Activated CD4-positive, alpha-beta T cell treated with anti-CD3 and anti-CD28 coated beads, Interleukin-2, amount 10 ng/mL, durations not matched to agents 7 days and 5 days (primary cell): Measurements from ENCODE around the gene SUSD6. TPM values are rescaled to one million over a fixed set of nuclear protein-coding genes. Genes with fewer than 3 reads are reported as not detected.

Source experiments
- CTCF ChIA-PET: fragments of 350-600 bp; sonication (Branson Sonifier 250); formaldehyde crosslinking; loops from one replicate; lab custom pipeline; 2021; ENCODE audit warnings: antibody characterized with exemption; lab: Charles Lee
- POLR2A ChIA-PET: fragments of 350-600 bp; sonication (Branson Sonifier 250); formaldehyde crosslinking; loops from one replicate; lab custom pipeline; 2021; ENCODE audit warnings: antibody characterized with exemption; lab: Charles Lee
- DNase-seq: peaks from one replicate; pipeline ENCODE4 v3.0.0-alpha.2; 2020
- H3K27ac Mint-ChIP-seq: one replicate; pipeline ENCODE4 v1.8.0; 2021; ENCODE audit warnings: mild to moderate bottlenecking, moderate library complexity, mixed read lengths
- H3K27me3 Mint-ChIP-seq: one replicate; pipeline ENCODE4 v1.8.0; 2021; ENCODE audit warnings: mixed read lengths
- H3K36me3 Mint-ChIP-seq: one replicate; pipeline ENCODE4 v1.8.0; 2021; ENCODE audit warnings: low read depth, mixed read lengths
- H3K4me1 Mint-ChIP-seq: one replicate; pipeline ENCODE4 v1.8.0; 2021; ENCODE audit warnings: mixed read lengths
- H3K4me3 Mint-ChIP-seq: one replicate; pipeline ENCODE4 v1.8.0; 2021; ENCODE audit warnings: mild to moderate bottlenecking, moderate library complexity, mixed read lengths
- H3K9me3 Mint-ChIP-seq: one replicate; pipeline ENCODE4 v1.8.0; 2021; ENCODE audit warnings: mixed read lengths
- total RNA-seq, 2 experiments: library from RNA; stranded (reverse); gene quantifications; one replicate each; pipeline ENCODE4 v1.2.3, GENCODE V29; 2021

SUSD6 gene
- total RNA-seq, 2 experiments from 2014 or later, result 42.6 to 45.0 TPM

- Mint-ChIP-seq H3K9me3 (no peaks in the 10 kb centered on the region), H3K4me3 (no peak overlapping the region), H3K27me3 (no peaks in the 10 kb centered on the region), H3K27ac (peak overlapping the region; percentile 59), H3K36me3 (peaks cover 62% of the 10 kb centered on the region), H3K4me1 (peaks cover 88% of the 10 kb centered on the region)
- ChIA-PET CTCF (interaction anchor here (1.0 to 2.3 kb wide), 4 partner anchors 12 to 32 kb away, joined by 3 to 9 read pairs (median 3); no protein-coding TSS in a partner anchor), POLR2A (no interaction called here)
- no peak for DNase-seq
These were observed 49.8 kb downstream of the SUSD6 start for GRCh38 chr14:69661194-69661537.

DNA sequence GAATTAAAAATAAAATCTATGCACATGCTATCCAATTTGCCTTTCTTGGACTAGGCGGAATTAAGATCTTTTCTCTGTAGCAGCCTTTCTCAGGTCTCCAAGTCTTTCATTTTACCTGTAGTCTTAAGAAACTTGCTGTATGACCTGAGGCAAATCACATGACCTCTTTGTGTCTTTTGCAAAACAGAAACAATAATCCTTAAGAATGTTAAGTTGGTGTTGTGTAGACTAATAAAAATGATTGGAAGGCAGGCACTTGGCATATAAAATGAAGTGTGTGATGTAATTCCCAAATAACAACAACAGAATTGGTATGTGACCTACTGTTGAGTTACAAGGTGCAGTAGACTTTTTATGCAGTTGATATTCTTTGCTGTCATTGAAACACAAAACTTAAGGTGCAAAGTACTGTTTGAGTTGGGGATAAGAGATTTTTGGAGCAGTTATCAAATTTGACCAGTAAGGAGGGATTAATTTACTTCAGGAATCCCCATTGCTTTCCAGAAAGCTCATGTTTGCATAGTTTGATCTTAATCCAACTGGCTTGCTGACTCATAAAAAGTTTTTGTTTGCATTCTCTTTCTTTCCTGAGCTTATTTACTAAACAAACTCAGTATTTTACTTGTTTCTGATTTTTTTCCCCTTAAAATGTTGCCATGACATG lies 51.4 kb downstream of the SUSD6 start:
- H3K4me1 Mint-ChIP-seq, result peaks cover 89% of the 10 kb centered on the region
- peaks cover 5% of the 10 kb centered on the region for H3K9me3 Mint-ChIP-seq
- POLR2A ChIA-PET, result no interaction called here
- H3K27me3 Mint-ChIP-seq, result no peaks in the 10 kb centered on the region
- H3K4me3 Mint-ChIP-seq, result no peak overlapping the region
- CTCF ChIA-PET, result interaction anchor here (0.8 kb wide), 1 partner anchor 11 kb away, joined by 4 read pairs; no protein-coding TSS in a partner anchor
- peaks cover 73% of the 10 kb centered on the region for H3K36me3 Mint-ChIP-seq
- no peak overlapping the region for H3K27ac Mint-ChIP-seq
- no peak for DNase-seq

- no peaks in the 10 kb centered on the region for H3K27me3 Mint-ChIP-seq
- ChIA-PET CTCF (interaction anchor here (0.8 to 3.4 kb wide), 2 partner anchors 10 to 11 kb away, joined by 4 to 22 read pairs; no protein-coding TSS in a partner anchor), POLR2A (no interaction called here)
- no peak overlapping the region for H3K4me3 Mint-ChIP-seq
- no peak overlapping the region for H3K27ac Mint-ChIP-seq
- H3K4me1 Mint-ChIP-seq, result peaks cover 88% of the 10 kb centered on the region
- no peak for DNase-seq
- H3K9me3 Mint-ChIP-seq, result peaks cover 6% of the 10 kb centered on the region
- H3K36me3 Mint-ChIP-seq, result peaks cover 72% of the 10 kb centered on the region
These were observed 51.9 kb downstream of the SUSD6 start for GRCh38 chr14:69663300-69663643.

- ChIA-PET CTCF (interaction anchor here (3.4 kb wide), 1 partner anchor 10 kb away, joined by 22 read pairs; no protein-coding TSS in a partner anchor), POLR2A (no interaction called here)
- H3K27me3 Mint-ChIP-seq, result no peaks in the 10 kb centered on the region
- DNase-seq, result no peak
- H3K9me3 Mint-ChIP-seq, result peaks cover 10% of the 10 kb centered on the region
- H3K4me1 Mint-ChIP-seq, result peaks cover 86% of the 10 kb centered on the region
- H3K27ac Mint-ChIP-seq, result no peak overlapping the region
- H3K36me3 Mint-ChIP-seq, result peaks cover 70% of the 10 kb centered on the region
- no peak overlapping the region for H3K4me3 Mint-ChIP-seq
These were observed 52.9 kb downstream of the SUSD6 start for GRCh38 chr14:69664265-69664664.

DNA sequence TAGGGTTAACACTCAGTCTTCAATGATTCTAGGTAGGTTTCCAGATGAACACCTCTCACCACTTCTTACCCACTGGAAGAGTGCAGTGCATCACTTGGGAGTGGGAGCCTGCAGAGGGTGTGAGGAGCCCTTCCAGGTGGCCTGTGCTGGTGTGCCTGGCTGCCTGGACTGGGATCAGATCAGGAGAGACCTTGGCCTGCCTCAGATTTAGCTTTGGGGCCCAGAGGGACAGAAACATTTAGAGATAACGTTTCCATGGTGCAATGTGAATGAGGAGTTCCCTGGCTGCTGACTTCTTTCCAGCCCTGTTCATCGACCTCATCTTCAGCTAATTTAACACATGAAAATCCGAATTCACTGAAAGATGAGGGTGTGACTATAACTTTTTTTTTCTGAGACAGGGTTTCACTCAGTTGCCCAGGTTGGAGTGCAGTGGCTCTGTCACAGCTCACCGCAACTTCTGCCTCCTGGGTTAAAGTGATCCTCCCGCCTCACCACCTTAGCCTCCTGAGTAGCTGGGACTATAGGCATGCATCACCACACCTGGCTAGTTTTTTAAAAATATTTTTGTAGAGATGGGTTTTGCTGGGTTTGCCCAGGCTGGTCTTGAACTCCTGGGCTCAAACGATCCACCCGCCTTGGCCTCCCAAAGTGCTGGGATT lies 53.6 kb downstream of the SUSD6 start:
- no peaks in the 10 kb centered on the region for H3K27me3 Mint-ChIP-seq
- DNase-seq, result no peak
- peaks cover 67% of the 10 kb centered on the region for H3K36me3 Mint-ChIP-seq
- no peak overlapping the region for H3K4me3 Mint-ChIP-seq
- no peak overlapping the region for H3K27ac Mint-ChIP-seq
- H3K4me1 Mint-ChIP-seq, result peaks cover 89% of the 10 kb centered on the region
- H3K9me3 Mint-ChIP-seq, result peaks cover 11% of the 10 kb centered on the region
- POLR2A ChIA-PET, result no interaction called here
- CTCF ChIA-PET, result interaction anchor here (1.4 to 3.4 kb wide), 2 partner anchors 9 to 33 kb away, joined by 4 to 22 read pairs; no protein-coding TSS in a partner anchor

DNA sequence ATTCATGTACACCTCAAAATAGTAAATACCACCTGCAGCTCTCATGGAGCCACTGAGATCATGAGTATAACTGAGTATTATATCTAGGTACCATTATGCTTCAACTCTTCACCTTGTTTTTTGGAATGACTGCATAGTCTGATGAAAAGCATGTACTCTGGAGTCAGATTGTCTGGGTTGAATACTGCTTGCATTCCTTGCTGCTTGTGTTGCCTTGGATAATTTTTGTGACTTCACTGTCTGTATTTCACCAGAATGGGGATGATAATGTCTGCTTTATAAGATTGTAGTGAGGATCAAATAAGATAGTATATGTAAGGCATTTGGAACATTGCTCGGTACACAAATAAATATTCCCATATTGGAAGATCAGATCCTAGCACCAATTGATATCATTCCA lies 54.2 kb downstream of the SUSD6 start:
- ChIA-PET CTCF (interaction anchor here (1.1 to 3.4 kb wide), 3 partner anchors 8 to 45 kb away, joined by 3 to 22 read pairs (median 4); no protein-coding TSS in a partner anchor), POLR2A (no interaction called here)
- no peak overlapping the region for H3K27ac Mint-ChIP-seq
- no peaks in the 10 kb centered on the region for H3K27me3 Mint-ChIP-seq
- H3K9me3 Mint-ChIP-seq, result peaks cover 11% of the 10 kb centered on the region
- H3K4me3 Mint-ChIP-seq, result no peak overlapping the region
- H3K4me1 Mint-ChIP-seq, result peaks cover 89% of the 10 kb centered on the region
- H3K36me3 Mint-ChIP-seq, result peaks cover 67% of the 10 kb centered on the region
- no peak for DNase-seq

DNA sequence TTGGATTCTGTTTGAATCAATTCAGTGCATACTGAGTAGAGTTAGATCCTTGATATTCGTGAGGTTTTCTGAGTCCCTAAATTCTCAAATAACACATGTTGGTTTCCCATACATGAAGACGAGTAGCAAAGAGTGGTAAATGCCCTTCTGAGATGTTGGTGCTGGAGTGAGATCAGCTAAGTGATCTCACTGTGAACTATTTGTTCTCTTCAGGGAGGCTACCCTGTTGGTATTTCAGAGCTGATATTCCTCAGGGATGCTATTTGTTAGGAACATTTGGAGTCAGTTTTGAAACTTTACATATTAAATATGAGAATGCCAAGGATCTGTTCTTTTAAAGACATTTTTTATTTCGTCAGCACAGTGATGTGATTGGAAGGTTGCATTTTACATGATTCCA lies 54.7 kb downstream of the SUSD6 start:
- peaks cover 11% of the 10 kb centered on the region for H3K9me3 Mint-ChIP-seq
- no peak overlapping the region for H3K4me3 Mint-ChIP-seq
- H3K27me3 Mint-ChIP-seq, result no peaks in the 10 kb centered on the region
- ChIA-PET CTCF (interaction anchor here (0.8 to 3.4 kb wide), 4 partner anchors 8 to 60 kb away, joined by 3 to 22 read pairs (median 4); no protein-coding TSS in a partner anchor), POLR2A (no interaction called here)
- peaks cover 67% of the 10 kb centered on the region for H3K36me3 Mint-ChIP-seq
- peaks cover 89% of the 10 kb centered on the region for H3K4me1 Mint-ChIP-seq
- no peak overlapping the region for H3K27ac Mint-ChIP-seq
- no peak for DNase-seq

DNA sequence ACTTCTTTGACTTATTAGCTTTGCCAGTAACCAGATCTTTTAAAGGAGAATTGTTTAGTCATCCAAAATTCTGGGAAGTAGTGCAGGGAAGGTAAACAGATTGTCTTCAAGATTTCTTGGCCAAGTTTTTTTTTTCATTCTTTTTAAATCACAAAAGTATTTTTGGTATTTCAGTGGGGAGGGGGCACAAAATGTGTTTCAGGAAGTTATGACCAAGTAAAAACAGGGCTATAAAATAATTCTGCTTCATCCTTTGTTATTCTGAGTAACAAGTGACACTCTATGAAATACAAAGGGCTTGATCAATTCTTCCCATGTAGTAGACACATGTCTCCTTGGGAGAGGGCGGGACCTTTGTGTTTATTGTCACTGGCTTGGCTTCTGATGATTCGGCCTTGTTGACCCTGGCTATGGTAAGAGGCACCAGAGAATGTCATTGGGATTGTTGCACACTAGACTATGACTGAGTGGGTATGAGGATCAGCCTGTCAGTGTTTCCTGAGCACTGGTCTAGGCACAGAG lies 55.4 kb downstream of the SUSD6 start:
- ChIA-PET POLR2A (no interaction called here), CTCF (interaction anchor here (0.8 to 3.4 kb wide), 6 partner anchors 7 to 60 kb away, joined by 3 to 22 read pairs (median 4); no protein-coding TSS in a partner anchor)
- H3K4me1 Mint-ChIP-seq, result peaks cover 89% of the 10 kb centered on the region
- peaks cover 11% of the 10 kb centered on the region for H3K9me3 Mint-ChIP-seq
- peaks cover 65% of the 10 kb centered on the region for H3K36me3 Mint-ChIP-seq
- peak overlapping the region; percentile 83 for H3K27ac Mint-ChIP-seq
- DNase-seq, result no peak
- H3K27me3 Mint-ChIP-seq, result no peaks in the 10 kb centered on the region
- H3K4me3 Mint-ChIP-seq, result peak overlapping the region; percentile 45

- no peaks in the 10 kb centered on the region for H3K27me3 Mint-ChIP-seq
- no peak for DNase-seq
- CTCF ChIA-PET, result interaction anchor here (0.9 to 2.2 kb wide), 4 partner anchors 16 to 59 kb away, joined by 4 to 5 read pairs (median 5); no protein-coding TSS in a partner anchor
- peaks cover 90% of the 10 kb centered on the region for H3K4me1 Mint-ChIP-seq
- H3K4me3 Mint-ChIP-seq, result peak overlapping the region; percentile 4
- H3K9me3 Mint-ChIP-seq, result peaks cover 11% of the 10 kb centered on the region
- POLR2A ChIA-PET, result interaction anchor here (0.6 kb wide), 2 partner anchors 63 to 860 kb away, joined by 3 read pairs; no protein-coding TSS in a partner anchor
- H3K27ac Mint-ChIP-seq, result peak overlapping the region; percentile 83
- H3K36me3 Mint-ChIP-seq, result peaks cover 56% of the 10 kb centered on the region
These were observed 56.5 kb downstream of the SUSD6 start for GRCh38 chr14:69667938-69668335.

DNA sequence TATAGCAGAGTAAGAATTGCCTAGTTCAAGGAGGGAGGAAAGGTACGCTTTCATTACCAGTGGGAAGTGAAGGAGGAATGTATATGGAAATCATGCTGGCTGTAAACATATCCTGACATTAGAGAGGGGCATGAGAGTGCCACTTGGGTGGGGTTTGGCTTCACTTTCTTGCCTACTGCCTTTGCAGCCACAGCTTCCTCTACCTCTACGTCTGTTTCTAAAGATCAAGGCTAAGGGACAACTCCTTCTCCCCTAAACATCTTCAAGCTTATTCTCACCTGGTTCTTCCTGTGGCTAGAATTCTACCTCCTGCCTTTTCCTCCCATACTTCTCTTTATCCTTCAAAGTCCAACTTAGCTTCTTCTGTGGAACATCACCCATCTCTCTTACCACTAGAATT lies 58.0 kb downstream of the SUSD6 start:
- ChIA-PET POLR2A (no interaction called here), CTCF (interaction anchor here (1.2 to 2.2 kb wide), 4 partner anchors 11 to 23 kb away, joined by 3 to 6 read pairs (median 4); no protein-coding TSS in a partner anchor)
- Mint-ChIP-seq H3K4me3 (no peak overlapping the region), H3K4me1 (peaks cover 91% of the 10 kb centered on the region), H3K9me3 (peaks cover 11% of the 10 kb centered on the region), H3K36me3 (peaks cover 56% of the 10 kb centered on the region), H3K27ac (peak overlapping the region; percentile 84), H3K27me3 (no peaks in the 10 kb centered on the region)
- DNase-seq, result no peak

DNA sequence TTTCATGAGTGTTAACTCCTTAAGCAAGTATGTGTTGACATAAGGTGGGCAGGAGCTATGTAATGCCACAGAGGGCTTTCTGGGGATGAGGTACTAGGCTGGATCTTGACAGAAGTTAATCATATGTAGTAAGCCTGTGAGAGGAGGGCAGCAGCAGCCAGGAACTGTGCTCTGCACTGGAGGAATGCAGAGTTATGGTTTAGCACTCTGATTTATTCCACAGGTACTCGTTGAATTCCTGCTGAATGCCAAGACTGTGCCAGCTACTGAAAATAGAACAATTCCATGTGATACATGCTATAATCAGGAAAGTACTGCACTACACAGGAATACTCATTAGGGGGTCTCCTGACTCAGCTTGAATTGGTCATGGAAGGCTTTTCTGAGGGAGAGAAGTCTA lies 58.7 kb downstream of the SUSD6 start:
- Mint-ChIP-seq H3K27me3 (no peaks in the 10 kb centered on the region), H3K4me3 (no peak overlapping the region), H3K27ac (no peak overlapping the region), H3K4me1 (peaks cover 93% of the 10 kb centered on the region), H3K9me3 (peaks cover 11% of the 10 kb centered on the region), H3K36me3 (peaks cover 51% of the 10 kb centered on the region)
- ChIA-PET POLR2A (no interaction called here), CTCF (interaction anchor here (1.0 to 2.2 kb wide), 6 partner anchors 11 to 45 kb away, joined by 3 to 6 read pairs (median 4); no protein-coding TSS in a partner anchor)
- DNase-seq, result no peak

- ChIA-PET POLR2A (no interaction called here), CTCF (interaction anchor here (0.8 to 2.1 kb wide), 4 partner anchors 27 to 357 kb away, joined by 3 to 4 read pairs (median 4); no protein-coding TSS in a partner anchor)
- Mint-ChIP-seq H3K4me3 (no peak overlapping the region), H3K27me3 (no peaks in the 10 kb centered on the region), H3K9me3 (peaks cover 11% of the 10 kb centered on the region), H3K4me1 (peaks cover 93% of the 10 kb centered on the region), H3K27ac (peak overlapping the region; percentile 67), H3K36me3 (peaks cover 42% of the 10 kb centered on the region)
- DNase-seq, result no peak
These were observed 60.1 kb downstream of the SUSD6 start for GRCh38 chr14:69671365-69672030.
